NT2/D1 (cell line): ENCODE data around the gene SPATA13.

Experiments
- DNase-seq: peaks from one replicate; pipeline ENCODE4 v3.0.0-alpha.2; 2011; ENCODE audit warnings: low read depth, low spot score
- H3K27me3 ChIP-seq: 2 replicates; pipeline ENCODE4 v1.6.0; 2011; ENCODE audit warnings: mild to moderate bottlenecking; ENCODE audit not compliant: insufficient read length, insufficient read depth
- H3K36me3 ChIP-seq: 2 replicates; pipeline ENCODE4 v1.6.1; 2011; ENCODE audit warnings: mild to moderate bottlenecking, low read length, mixed read lengths; ENCODE audit not compliant: insufficient read depth, insufficient read length
- H3K4me1 ChIP-seq: 2 replicates; pipeline ENCODE4 v1.5.1; 2011; ENCODE audit not compliant: insufficient read depth, insufficient read length
- H3K4me3 ChIP-seq: 2 replicates; pipeline ENCODE4 v1.5.1; 2011; ENCODE audit warnings: low read depth; ENCODE audit not compliant: insufficient read length
- H3K9ac ChIP-seq: 2 replicates; pipeline ENCODE4 v1.6.0; 2011; ENCODE audit warnings: low read depth; ENCODE audit not compliant: insufficient read length
- H3K9me3 ChIP-seq: 2 replicates; pipeline ENCODE4 v1.5.1; 2011; ENCODE audit warnings: mild to moderate bottlenecking, low read length; ENCODE audit not compliant: insufficient read depth
- SUZ12 ChIP-seq: IDR thresholded peaks from 2 replicates; pipeline ENCODE4 v1.6.1; 2011; ENCODE audit not compliant: insufficient read length, insufficient read depth; ENCODE audit errors: extremely low read depth
- YY1 ChIP-seq: IDR thresholded peaks from 2 replicates; pipeline ENCODE4 v1.6.1; 2011; ENCODE audit not compliant: insufficient read length, insufficient read depth
- ZNF274 ChIP-seq: IDR thresholded peaks from 2 replicates; pipeline ENCODE4 v1.6.1; 2011; ENCODE audit warnings: mild to moderate bottlenecking, low read depth, low read length

The SPATA13 gene

DNA sequence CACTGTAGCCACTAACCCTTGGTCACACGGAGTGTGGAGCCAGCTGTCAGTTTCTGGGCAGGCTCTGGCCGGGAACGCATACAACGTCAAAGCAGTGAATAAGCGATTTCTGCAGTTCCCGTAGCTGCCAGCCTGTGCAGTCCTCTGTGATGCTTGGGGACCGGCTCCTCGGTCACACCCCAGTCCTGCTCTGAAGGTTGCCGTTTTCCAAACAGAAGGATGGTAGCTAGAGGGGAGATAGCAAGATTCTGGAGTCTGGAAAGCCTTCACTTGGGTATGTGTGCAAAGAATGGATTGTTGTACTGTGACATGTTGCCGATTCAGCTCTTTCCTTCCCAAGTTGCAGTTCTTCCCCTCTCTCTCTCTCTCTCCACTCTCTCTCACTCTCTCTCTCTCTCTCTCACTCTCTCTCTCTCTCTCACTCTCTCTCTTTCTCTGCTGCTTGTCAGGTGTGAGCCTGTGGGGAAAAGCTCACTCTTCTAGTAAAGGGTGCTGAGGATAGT lies 110.2 kb downstream of the SPATA13 start:
- no peak overlapping the region for H3K9ac ChIP-seq
- H3K36me3 ChIP-seq = no peaks in the 10 kb centered on the region
- no peak for TF ChIP-seq ZNF274
- no peak for TF ChIP-seq SUZ12
- TF ChIP-seq YY1 = no peak
- H3K4me3 ChIP-seq = no peak overlapping the region
- H3K9me3 ChIP-seq = no peaks in the 10 kb centered on the region
- DNase-seq = no peak
- peaks cover 7% of the 10 kb centered on the region for H3K4me1 ChIP-seq
- no peaks in the 10 kb centered on the region for H3K27me3 ChIP-seq

DNA sequence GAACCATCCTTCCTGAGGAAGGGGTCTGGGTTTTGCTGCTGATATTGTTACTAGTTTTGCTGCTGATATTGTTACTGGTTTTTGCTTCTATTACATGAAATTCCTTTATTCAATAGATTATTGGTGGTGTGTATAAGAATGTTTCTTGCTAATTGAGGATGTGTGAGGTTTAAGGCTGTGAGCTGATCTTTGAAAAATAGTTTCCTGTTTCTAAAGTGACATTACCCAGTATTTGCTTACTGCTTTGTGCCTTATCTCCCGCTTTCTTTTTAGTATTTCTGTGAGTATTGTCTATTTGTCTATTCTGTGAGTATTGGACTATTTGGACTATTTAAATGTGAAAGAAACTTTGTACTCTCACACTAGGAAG lies 110.7 kb downstream of the SPATA13 start:
- no peak overlapping the region for H3K4me3 ChIP-seq
- DNase-seq = no peak
- H3K27me3 ChIP-seq = no peaks in the 10 kb centered on the region
- no peaks in the 10 kb centered on the region for H3K9me3 ChIP-seq
- TF ChIP-seq YY1 (no peak), SUZ12 (no peak), ZNF274 (no peak)
- no peaks in the 10 kb centered on the region for H3K36me3 ChIP-seq
- H3K4me1 ChIP-seq = peaks cover 7% of the 10 kb centered on the region
- no peak overlapping the region for H3K9ac ChIP-seq

DNA sequence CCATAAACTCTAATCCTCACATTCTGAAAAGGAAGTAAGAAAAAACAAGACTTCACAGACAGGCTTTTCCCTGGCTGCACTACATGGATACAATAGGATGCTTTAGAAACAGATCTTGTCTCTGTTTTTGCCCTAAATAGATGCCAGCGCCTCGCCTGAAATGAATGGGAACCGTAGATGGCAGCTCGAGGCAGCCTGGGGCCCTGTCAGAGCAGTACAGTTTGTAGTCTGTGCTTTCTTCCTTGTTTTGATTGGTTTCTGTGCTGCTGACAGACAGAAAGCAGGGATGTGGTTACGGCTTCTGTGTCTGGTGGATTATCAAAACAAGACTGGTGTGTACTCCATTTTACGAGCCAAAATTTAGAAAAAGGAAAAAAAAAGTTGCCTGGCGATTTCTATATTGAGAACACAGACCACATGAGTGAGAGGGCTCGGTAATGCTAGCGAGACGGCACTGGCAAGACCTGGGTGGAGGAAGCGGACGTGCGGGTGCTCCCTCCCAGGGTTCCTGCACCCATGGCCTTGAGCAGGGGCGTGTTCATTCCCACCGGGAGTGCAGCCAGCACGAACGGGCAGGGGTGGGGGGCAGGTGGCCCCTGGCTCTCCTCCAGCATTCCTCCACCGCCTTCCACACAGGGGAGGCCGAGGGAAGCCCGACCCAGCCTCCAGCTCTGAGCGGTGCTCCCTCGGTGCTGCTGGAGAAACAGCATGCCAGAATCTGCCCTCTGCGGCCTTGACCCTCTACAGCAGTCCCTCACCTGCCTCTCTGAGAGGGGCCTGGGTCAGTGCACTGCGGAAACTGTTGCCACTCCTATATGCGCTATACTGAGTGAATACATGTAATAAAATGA lies 111.3 kb downstream of the SPATA13 start:
- Histone ChIP-seq H3K9me3 (no peaks in the 10 kb centered on the region), H3K4me3 (no peak overlapping the region), H3K9ac (no peak overlapping the region), H3K36me3 (no peaks in the 10 kb centered on the region), H3K4me1 (peaks cover 7% of the 10 kb centered on the region), H3K27me3 (no peaks in the 10 kb centered on the region)
- no peak for TF ChIP-seq ZNF274
- no peak for TF ChIP-seq SUZ12
- TF ChIP-seq YY1 = no peak
- DNase-seq = no peak

DNA sequence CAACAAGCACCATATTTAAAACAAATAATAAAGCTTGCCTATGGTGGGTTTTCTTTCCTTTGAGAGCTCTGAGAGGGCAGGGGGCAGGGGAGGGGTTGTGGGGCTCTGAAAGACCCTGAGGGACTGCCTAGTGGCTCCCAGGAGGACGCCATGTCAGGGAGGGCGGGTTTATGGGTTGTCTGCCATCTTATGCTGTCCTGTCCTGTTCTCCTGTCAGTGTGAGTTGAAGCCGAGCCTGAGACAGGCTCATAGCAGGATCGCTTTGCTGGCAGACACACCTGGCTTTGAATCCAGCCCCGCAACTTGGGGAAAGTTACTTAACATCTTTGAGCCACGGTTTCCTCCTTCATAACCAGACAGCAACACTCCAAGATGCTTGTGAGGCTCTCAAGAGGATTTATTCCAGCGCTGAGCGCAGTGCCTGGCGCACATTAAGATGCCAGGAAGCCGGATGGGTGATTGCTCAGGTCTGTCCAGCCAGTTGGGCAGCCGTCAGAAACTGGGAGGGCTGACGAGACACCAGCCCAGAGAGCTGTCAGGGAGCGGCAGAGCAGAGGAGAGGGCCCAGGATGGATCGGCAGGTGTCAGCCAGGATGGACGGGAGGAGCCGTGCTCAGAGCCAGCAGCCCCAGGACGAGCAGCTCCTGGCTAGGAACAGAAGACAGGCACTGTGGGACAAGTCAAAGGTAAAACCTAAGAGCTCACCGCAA lies 112.1 kb downstream of the SPATA13 start:
- Histone ChIP-seq H3K27me3 (no peaks in the 10 kb centered on the region), H3K9ac (no peak overlapping the region), H3K36me3 (no peaks in the 10 kb centered on the region), H3K4me1 (peaks cover 7% of the 10 kb centered on the region), H3K9me3 (no peaks in the 10 kb centered on the region), H3K4me3 (no peak overlapping the region)
- TF ChIP-seq YY1 = no peak
- no peak for TF ChIP-seq SUZ12
- no peak for TF ChIP-seq ZNF274
- DNase-seq = no peak

DNA sequence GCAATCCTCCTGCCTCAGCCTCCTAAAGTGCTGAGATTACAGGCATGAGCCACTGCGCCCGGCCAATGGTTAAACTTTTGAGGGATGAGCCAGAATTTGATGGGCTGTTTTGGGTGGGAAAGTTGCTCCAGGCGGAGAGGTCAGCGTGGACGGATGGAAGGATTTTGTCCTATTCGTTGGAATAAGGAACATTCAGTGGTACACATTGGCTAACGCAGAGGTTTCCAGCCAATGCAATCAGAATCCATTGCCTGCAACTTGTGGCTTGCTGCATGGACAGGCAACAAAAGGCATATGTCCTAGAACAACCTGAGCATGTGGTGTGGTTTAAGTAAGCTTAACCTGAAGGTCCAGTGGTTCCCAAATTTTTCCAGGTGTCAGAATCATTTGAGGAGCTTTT lies 113.4 kb downstream of the SPATA13 start:
- no peak for DNase-seq
- Histone ChIP-seq H3K27me3 (no peaks in the 10 kb centered on the region), H3K4me3 (no peak overlapping the region), H3K4me1 (peaks cover 7% of the 10 kb centered on the region), H3K36me3 (peaks cover 4% of the 10 kb centered on the region), H3K9ac (no peak overlapping the region), H3K9me3 (no peaks in the 10 kb centered on the region)
- TF ChIP-seq YY1 = no peak
- TF ChIP-seq ZNF274 = no peak
- no peak for TF ChIP-seq SUZ12

DNA sequence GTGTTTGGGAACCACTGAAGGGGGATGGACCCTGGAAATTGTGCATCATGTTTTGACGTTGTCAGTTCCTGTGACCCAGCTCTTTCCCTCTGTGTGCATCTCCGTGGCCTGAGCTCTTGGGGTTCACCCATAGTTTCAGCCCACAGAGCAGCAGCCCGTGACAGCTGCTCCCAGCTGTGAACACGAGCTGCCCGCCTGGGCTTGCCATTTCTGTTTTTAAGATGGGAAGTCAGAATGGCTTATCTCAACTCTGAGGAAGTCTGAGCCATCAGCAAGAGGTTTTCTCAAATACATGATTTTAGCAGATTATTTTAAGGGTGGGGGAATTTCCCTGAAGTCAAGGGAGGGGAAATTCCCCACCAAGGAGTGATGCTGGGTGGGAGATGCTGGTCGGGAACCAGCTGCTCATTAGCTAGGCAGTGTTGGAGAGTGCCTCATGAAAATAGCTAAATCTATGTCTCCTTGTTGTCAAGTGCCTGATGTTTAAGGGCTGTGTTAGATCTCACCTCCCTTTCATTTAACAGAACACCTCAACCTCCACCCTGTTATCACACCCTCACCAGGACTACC lies 114.0 kb downstream of the SPATA13 start:
- H3K4me1 ChIP-seq = peaks cover 7% of the 10 kb centered on the region
- no peak for DNase-seq
- H3K27me3 ChIP-seq = no peaks in the 10 kb centered on the region
- H3K9ac ChIP-seq = no peak overlapping the region
- peaks cover 4% of the 10 kb centered on the region for H3K36me3 ChIP-seq
- no peak for TF ChIP-seq ZNF274
- no peak for TF ChIP-seq SUZ12
- TF ChIP-seq YY1 = no peak
- no peaks in the 10 kb centered on the region for H3K9me3 ChIP-seq
- no peak overlapping the region for H3K4me3 ChIP-seq

DNA sequence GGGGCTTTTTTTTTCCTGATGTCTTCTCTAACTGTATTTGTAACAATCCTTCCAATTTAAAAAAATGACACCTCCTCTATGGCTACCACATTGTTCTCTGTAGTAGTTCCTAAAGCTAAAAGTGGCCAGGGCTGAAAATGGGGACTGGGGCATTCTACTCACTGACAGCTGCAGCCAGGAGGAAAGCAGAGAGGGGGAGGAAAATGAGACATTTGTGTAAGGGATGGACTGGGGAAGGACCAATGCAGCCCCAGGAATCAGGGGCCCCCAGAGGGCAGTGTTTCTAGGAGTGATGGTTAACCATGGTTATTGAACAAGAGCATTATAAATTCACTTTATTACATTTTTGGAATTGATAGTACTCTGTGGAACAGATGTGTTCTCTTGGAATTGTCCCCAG lies 114.5 kb downstream of the SPATA13 start:
- H3K4me3 ChIP-seq = no peak overlapping the region
- DNase-seq = no peak
- TF ChIP-seq ZNF274 (no peak), SUZ12 (no peak), YY1 (no peak)

More for the DNA sequence above, 114.5 kb downstream of the SPATA13 start:
- no peaks in the 10 kb centered on the region for H3K9me3 ChIP-seq
- peaks cover 4% of the 10 kb centered on the region for H3K36me3 ChIP-seq
- H3K27me3 ChIP-seq = no peaks in the 10 kb centered on the region
- peaks cover 7% of the 10 kb centered on the region for H3K4me1 ChIP-seq
- H3K9ac ChIP-seq = no peak overlapping the region
